GM21381 (cell line): ENCODE measurements around the gene OSBPL3.
A peak's percentile ranks its signal among the peaks of the same experiment; 100 is the strongest.

Source experiments
- ATAC-seq: cut with Tn5 transposase; IDR thresholded peaks from one replicate; pipeline ENCODE4 v1.9.1; 2021; ENCODE audit warnings: mild to moderate bottlenecking, moderate library complexity; ENCODE audit not compliant: unreplicated experiment

Gene OSBPL3

DNA sequence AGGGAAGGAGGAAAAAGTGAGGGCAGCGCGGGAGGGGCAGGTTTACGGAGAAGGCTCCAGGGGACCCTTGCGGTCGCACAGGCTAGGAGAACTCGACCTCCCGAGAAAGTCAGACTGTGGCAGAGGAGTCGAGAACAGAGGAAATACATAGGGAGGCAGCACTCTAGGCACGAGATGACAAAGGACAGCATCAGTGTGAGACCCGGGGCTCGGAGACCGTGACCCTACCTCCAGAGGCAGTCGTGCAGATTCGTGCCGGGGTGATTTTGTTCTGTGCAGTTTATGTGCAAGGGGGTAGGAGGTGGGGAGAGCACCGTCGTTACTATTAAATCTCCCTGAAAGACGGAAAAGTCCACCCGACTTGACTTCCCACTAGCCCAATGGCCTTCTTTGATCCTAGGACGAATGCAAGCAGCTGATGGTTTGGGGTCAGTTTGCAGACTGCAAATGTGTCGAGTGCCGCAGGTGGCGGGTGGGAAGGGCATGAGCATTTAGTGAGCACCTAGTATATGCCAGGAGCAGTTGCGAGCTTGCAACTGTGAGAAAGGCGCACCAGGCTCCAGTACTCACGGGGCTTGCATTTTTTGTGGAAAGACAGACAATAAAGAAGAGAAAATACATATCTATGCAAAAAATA lies 674 bp upstream of the OSBPL3 start:
- peak; percentile 10 for ATAC-seq

DNA sequence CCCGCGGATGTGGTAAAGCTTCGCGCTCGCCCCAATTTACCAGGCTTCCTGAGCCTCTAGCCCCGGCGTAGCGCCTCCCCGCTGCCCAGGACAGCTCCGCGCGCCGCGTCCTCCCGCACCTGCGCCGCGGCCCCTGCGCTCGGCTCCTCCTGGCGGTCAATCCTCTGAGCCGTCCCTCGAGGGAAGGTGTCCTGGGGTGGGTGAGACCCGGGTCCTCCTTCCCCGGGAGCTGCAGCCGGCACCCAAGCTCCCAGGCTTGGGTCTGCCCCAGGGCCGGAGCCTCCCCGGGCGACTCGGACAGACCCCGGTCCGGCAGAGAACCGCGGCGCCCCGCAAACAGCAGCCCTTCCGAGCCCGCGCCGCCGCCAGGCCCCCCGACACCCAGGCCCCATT lies 512 bp downstream of the OSBPL3 start:
- ATAC-seq, result peak; percentile 43

DNA sequence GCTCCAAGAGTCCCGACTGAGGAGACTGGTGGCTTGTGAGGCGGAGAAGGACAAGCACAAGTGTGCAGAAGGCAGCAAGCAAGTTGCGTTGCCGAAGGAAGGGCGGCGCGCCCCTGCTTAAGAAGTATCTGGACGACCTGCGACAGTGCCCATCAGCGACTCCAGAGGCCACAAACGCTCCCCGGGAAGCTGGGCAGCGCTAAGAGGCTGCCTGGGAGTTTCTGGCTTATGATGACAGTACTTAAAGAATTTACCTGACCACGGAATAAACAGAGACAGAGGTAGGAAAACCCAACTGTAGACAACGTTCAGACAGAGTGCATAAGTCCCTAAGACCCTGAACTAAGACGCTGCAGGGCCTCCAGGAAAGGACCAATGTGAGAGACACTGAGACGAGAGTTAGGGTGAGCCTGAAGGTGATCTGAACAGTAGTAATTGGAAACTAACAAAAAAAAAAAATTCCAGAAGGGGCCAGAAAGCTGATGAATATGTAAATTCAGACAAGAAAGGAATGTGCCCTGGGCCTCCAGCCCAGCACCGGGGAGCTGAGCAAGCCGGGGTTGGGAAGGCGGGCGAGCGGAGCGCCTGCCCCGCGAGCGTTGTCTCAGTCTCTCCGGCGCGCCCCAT lies 1.0 kb downstream of the OSBPL3 start:
- ATAC-seq, result no peak

DNA sequence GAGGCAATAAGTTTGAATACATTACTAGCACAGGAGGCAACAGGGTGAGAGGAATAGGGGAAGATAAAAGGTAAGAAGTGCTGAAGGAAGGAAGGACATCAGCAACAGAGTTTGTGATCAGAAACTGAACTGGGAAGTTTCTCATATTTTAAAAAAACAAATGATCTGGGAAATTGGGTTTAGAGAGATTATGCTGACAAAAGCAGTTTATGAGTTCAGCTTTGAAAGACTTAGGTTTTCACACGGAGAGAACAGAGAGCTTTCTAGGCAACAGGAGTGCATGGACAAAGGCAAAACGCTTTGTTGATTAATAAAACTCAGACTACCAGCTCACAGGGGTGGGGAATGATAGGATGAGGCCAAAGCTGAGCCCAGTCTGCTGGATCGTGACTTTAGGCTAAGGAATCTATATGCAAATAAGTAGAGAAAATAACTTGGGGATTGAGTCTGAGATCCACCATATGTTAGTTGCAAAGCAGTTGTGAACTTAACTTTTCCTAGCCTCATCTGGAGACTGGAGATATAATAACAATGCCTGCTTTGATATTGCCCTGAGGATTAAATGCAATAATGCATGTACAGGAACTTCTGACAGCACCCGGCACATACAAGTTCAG lies 4.2 kb downstream of the OSBPL3 start:
- no peak for ATAC-seq

DNA sequence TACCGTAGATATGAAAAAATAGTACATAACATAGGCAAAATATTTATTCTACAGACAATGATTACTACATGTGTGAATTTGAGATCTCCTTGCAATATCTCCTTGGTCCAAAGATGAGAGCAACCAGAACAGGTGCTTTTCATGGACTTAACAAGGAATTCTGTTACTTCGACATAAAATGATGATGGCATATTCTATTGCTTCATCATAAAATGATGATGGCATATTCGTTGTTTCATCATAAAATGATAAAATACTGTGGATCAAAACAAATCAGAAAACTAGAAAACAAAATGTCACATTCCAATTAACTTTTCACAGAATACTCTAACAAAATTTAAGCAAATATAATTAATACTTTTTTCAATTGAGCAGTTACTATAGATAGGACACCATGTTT lies 4.8 kb downstream of the OSBPL3 start:
- no peak for ATAC-seq

DNA sequence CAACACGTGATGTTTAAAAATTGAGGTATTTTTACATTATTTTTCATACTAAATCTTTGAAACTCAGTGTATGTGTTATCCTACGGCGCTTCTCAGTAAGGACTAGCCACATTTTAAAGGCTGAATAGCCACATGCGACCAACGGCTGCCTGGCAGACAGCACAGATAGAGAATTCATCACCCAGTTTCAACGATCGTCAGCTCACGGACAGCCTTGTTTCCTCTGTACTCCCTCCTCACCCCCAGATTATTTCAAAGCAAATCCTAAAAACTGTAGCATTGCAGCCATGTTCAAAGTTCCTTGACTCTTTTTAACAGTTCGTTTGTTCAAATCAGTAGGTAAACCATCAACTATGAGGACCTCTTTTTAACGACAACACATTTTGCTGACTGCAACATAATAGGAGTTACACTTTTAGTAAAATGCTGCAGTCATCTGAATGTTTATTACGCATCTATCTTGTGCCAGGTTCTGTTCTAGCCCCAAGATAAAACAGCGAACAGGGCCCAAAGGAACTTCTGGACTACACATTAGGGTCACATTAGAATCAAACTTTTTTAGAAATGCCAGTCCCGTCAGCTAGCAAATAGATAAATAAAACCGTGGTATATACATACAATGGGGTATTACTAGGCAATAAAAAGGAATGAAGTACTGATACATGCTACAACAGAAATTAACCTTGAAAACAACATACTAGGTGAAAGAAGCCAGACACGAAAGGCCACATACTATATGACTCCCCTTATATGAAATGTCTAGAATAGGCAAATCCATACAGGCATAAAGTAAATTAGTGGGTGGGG lies 5.7 kb downstream of the OSBPL3 start:
- no peak for ATAC-seq

DNA sequence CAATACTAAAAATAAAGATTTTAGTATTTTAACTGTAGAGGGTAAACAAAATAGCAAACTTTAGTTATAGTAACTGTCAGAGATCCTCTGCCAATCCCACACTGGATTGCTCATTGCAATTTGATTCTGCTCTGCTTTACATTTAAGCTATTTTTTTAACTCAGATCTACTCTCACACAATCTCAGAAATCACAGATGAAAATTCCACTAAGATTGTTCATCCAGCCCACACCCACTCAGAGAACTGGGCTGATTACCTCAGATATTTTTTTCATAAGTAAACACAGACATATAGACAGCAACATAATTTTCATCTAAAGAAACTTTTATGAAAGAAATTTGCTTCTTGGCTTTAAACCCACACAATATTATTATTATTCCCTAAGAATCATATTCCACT lies 7.0 kb downstream of the OSBPL3 start:
- no peak for ATAC-seq

DNA sequence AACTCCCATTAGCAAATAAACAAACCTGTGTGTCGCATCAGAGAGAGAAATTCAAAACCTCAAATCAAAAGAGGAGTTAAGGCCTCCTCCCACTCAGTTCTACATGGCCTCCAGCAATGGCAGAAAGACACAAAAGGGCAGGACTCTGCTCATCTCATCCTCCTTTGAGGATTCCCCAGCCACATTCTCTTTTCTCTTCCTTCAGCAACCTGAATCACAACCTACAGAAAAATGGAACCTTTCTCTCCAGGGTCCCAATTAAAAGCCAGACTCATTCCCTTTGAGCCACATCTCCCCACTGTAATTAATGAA lies 7.9 kb downstream of the OSBPL3 start:
- no peak for ATAC-seq

DNA sequence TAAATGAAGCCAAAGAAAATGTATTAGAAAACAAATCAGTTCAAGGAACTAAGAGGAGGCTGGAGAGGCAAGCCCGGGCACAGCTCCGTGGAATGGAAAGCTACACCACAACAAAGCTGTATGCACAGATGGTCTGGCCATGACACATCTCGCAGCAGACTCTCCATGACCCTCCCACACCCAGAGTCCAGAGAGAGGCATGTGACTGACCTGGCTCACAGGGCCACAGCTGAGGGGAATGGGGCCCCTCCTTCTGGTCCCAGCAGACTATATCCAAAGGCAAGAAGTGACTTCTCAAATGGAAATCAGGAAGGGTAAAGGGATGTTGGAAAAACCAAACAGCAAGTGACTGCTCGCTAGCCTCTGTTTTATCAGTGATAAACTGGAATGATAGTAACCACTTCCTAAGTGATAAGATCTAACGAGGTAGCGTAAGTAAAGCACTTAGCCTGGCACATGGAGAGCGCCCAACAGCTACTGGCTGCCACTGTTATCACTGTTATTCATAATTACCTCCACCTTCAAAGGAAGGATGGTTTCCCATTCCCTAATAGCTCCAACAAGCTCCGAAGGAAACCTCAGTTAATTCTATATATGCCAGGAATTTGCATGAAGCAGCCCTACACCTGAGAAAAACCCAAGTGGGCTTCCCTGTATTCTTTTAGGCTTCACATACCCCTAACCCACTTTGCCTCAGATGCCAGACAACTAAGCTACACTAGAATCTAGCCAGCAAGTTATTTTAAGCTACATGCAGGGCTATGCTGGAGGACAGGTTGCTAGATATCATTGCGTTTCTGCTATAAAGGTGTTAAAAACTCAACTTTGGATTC lies 8.4 kb downstream of the OSBPL3 start:
- no peak for ATAC-seq

DNA sequence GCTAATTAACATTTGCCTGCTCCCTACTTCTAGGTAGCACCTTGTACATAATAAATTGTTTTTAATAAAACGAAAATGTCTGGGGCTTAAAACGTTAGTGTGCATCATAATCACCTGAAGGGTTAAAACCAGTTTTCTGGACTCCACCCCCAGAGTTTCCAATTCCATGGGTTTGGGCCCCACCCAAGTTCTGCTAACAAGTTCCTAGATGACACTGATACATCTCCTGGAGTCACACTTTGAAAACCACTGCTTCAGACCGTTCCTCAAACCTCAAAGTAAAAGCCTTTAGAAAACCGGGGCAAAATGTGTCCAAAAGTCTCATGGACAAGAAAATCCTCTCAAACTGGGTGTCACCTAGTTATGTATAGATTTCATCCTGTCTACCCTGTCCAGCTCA lies 9.3 kb downstream of the OSBPL3 start:
- ATAC-seq, result no peak

DNA sequence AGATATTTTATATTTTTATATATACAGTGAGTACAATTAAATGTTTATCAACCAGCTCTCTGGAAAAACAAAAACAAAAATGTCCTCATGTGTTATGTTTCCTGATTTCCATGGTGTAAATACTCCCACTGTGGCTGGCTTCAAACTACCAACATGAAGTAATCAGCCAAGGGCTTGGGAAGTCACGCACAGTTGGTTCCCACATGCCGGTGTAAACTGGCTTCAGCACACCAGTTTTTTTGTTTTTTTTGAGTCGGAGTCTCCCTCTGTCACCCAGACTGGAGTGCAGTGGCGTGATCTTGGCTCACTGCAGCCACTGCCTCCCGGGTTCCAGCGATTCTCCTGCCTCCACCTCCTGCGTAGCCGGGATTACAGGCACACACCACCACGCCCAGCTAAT lies 11.8 kb downstream of the OSBPL3 start:
- no peak for ATAC-seq

DNA sequence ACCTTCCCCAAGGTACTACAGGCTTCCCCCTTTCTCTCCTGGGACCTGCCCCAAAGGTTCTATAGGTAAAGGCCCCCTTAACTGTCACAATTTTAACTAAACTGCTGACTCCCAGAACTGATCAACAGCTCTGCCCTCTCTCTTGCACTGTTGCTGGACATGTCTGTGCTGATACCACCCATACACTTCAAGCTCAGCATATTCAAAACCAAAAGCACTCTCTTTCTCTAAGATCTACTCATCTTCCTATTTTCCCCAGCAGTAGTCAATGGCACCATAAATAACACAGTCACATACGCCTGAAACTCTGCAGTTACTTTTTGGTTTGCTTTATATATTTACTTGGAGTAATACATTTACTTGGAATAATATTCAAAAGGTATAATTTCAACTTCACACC lies 12.3 kb downstream of the OSBPL3 start:
- ATAC-seq, result no peak

DNA sequence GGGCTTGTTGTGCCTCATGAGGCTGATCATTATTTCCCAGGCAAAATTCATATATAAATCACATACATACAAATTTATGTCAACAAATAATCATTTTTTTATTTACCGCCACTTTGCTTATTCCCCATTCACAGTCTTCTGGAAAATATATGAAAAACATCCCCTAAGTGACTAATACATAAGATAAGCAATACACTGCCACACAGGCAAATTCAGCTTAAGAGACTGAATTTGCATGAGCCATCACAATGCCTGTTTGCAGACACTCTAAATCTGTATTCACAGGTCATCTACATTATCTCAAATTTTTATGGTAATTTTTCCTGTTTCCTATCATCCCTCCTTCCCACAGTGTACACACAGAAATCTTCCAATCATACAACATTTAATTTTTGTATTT lies 13.2 kb downstream of the OSBPL3 start:
- ATAC-seq, result no peak

DNA sequence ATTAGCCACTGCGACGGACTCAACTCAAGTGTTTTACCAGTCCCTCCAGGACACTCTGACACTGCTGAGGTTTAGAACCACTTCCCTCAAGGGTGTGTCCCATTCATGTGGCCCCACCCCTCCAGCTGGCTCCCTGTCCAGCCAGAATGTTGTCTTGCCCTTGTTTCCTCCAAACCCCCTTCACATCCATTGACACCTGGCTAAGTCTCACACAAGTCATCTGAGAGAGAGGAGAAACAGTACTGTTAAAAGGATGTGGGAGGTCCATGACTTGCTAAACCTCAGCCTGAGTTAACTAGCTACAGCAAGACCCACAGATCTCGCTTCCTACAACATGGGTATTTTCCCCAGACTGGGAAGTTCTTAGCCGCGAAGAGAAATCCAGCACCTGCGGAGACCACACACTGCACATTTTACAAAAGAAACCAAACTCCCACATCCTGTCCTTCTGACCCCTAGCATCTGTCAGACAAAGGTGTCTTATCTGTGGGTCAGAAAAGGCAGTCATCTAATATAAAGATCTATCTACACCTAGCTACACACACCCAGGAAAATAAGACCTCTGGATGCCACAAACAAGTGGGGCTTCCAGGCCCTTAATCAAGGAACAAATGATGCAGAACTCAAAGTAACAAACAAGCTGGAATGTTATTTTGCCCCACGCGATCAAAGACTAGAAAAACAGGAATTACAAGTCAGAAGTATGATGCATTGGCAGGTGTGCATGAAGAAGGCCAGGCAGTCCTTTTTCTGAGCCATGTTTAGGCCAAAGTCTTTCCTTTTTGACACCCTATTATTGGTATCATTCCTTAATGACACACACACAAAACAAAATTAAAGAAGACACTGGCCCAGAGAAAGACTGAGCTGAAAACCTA lies 13.9 kb downstream of the OSBPL3 start:
- peak; percentile 78 for ATAC-seq

DNA sequence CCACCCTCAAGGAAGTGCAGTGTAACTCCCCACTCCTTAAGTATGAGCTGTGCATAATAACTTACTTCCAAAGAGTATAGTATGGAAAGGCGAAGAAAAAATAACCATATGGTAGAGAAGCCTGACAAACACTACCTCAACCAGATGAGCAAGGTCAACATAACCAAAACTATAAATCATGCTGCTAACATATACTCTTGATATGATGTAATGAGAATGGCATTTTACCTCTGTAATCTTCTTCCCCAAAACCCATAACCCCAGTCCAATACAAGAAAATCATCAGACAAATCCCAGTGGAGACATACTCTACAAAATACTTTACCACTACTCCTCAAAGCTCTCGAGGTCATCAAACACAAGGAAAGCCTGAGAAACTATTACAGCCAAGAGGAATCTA lies 15.8 kb downstream of the OSBPL3 start:
- no peak for ATAC-seq

DNA sequence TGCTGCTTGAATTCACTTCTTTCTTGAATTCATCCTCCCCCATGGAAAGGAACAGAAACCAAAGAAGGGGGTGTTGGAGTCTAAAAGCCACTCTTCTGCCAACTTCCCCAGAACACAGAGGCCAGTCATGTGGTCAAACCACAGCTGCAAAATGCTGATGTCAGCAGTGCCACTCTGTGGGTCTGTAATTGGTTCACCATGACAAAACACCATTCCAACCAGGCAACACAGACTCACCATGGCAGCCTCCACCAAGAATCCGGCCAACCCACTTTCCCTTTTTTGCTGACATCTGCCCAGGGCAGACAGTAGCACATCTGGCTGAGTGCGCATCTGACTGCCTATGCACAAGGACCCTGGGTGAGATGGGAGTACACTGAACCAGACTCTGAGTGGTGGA lies 16.8 kb downstream of the OSBPL3 start:
- peak; percentile 32 for ATAC-seq

DNA sequence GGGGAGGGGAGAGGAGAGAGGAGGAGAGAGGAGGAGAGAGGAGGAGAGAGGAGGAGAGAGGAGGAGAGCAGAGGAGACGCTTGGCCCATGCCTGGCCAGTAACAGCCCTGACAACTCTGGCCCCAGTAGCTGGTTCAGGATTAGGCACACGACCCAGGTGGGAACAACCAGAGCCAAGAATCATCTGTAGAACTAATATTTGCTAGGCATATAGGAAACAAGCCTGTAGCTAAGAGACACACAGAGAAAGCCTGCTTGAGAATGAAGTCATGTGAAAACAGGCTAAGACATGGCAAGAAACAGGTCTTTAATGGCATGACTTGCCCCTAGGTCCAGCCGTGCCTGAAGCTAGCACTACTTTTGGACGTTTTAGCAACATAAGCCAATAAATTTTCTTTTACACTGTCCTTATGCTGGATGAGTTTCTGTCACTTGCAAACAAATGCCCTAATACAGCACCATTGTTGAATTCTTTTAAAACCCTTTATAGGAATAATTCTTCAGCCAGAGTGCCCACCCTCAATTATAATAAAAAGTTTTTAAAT lies 17.5 kb downstream of the OSBPL3 start:
- ATAC-seq, result no peak

DNA sequence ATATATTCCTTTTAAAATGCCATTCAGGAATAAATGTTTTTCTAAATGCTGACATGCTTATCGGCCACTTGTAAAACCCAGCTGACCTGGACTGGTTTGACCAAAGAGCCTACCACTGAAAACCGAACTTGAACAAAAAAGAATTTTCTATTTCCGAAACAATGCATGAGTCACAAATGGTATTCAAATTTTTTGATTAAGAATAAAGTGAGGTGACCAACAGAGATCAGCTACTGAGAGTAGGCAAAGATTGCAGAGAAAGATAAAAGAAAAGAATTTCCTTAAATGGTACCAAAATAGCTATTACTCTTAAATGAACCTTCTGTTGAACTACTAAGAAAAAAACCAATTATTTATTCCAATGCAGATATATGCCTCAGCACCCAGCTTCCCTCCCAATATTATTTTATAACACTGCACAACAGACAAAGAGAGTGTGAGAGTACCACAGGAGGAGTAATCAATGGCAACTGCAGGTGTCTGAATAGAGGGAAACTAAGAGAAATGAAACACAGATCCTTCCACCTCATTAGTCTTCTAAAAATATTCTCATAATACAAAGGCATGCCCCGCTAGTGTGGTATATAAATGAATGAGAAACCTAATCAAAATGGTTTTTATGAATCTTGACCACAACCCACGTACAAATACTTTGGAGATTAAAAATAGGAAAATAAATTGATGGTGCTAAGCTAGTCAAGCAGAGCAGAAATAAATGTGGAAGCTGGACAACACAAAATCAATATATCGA lies 20.1 kb downstream of the OSBPL3 start:
- no peak for ATAC-seq

DNA sequence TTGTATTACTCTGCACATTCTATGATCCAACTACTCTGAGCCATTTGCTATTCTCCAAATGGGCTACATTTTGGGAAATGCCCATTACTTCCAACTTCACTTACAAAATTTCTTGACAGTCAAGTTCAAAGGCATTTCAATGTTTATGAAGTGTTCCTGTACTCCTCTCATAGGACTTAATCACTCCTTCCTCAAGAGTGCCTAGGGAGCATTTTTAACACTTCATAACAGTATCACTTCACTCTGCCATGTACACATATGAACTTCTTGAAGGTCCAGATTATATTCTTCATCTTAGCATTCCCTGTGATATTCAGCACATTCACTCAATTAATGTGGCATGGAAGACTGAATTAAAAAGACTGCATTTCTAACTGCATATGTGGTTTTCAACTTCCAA lies 21.6 kb downstream of the OSBPL3 start:
- no peak for ATAC-seq
